CD4-positive, CD25-positive, alpha-beta regulatory T cell (primary cell): Measurements from ENCODE around the gene CLK2. TPM values are rescaled to one million over a fixed set of nuclear protein-coding genes. Genes with fewer than 3 reads are reported as not detected.
A peak's percentile ranks its signal among the peaks of the same experiment; 100 is the strongest.

Source experiments
- ATAC-seq, 2 donors: fragments of 150-1000 bp; cut with Tn5 transposase; one replicate each; pipeline ENCODE4 v1.10.0; 2021; ENCODE audit warnings: low read depth in 2 of 2, moderate number of reproducible peaks in 2 of 2, moderate library complexity in 1 of 2
- DNase-seq, 3 donors: peaks; one replicate each; pipeline versions ENCODE4 v3.0.0 to v3.0.0-alpha.2; 2012 to 2022; ENCODE audit warnings: mixed read lengths in 1 of 3
- H3K27ac ChIP-seq: one replicate; pipeline ENCODE4 v1.7.0; 2013; ENCODE audit warnings: mild to moderate bottlenecking, low read length; ENCODE audit not compliant: insufficient read depth, poor library complexity, severe bottlenecking
- H3K27me3 ChIP-seq: one replicate; pipeline ENCODE4 v1.7.0; 2013; ENCODE audit warnings: low read length; ENCODE audit not compliant: control insufficient read depth, insufficient read depth
- H3K36me3 ChIP-seq: one replicate; pipeline ENCODE4 v1.7.0; 2013; ENCODE audit warnings: mild to moderate bottlenecking, low read length, moderate library complexity; ENCODE audit not compliant: control insufficient read depth, insufficient read depth
- H3K4me1 ChIP-seq: 2 replicates; pipeline ENCODE4 v1.7.0; 2013; ENCODE audit warnings: mild to moderate bottlenecking, low read length; ENCODE audit not compliant: insufficient read depth, control insufficient read depth, poor library complexity, severe bottlenecking
- H3K4me3 ChIP-seq: one replicate; pipeline ENCODE4 v1.7.0; 2013; ENCODE audit warnings: low read depth, mild to moderate bottlenecking, low read length, moderate library complexity
- H3K9me3 ChIP-seq, 2 experiments: 1 replicate in 1 of 2; 2 replicates in 1 of 2; pipeline ENCODE4 v1.7.0; 2013; ENCODE audit warnings: low read length in 2 of 2, mild to moderate bottlenecking in 1 of 2, moderate library complexity in 1 of 2; ENCODE audit not compliant: control insufficient read depth in 2 of 2
- H3K27ac Mint-ChIP-seq, 3 donors: one replicate each; pipeline ENCODE4 v1.8.0; 2020 to 2022; ENCODE audit warnings: mild to moderate bottlenecking in 3 of 3, mixed read lengths in 3 of 3, moderate library complexity in 2 of 3
- H3K27me3 Mint-ChIP-seq: one replicate; pipeline ENCODE4 v1.8.0; 2022; ENCODE audit warnings: mild to moderate bottlenecking, mixed read lengths
- H3K36me3 Mint-ChIP-seq: one replicate; pipeline ENCODE4 v1.8.0; 2020; ENCODE audit warnings: mixed read lengths
- H3K4me1 Mint-ChIP-seq, 4 donors: one replicate each; pipeline ENCODE4 v1.8.0; 2020 to 2022; ENCODE audit warnings: mixed read lengths in 4 of 4, mild to moderate bottlenecking in 1 of 4
- H3K4me3 Mint-ChIP-seq, 4 donors: one replicate each; pipeline ENCODE4 v1.8.0; 2020 to 2022; ENCODE audit warnings: mild to moderate bottlenecking in 4 of 4, mixed read lengths in 4 of 4, moderate library complexity in 3 of 4
- H3K9me3 Mint-ChIP-seq, 7 donors: one replicate each; pipeline ENCODE4 v1.8.0; 2020 to 2022; ENCODE audit warnings: mixed read lengths in 7 of 7, mild to moderate bottlenecking in 3 of 7, moderate library complexity in 2 of 7
- polyA plus RNA-seq, 4 donors: library from polyadenylated mRNA; unstranded; fragments of 300-500 nt; fragmentation: Illumina TruSeq; gene quantifications; one replicate each; pipeline ENCODE4 v1.2.3, GENCODE V29; 2021
- total RNA-seq: library from RNA; stranded (reverse); gene quantifications from one replicate; pipeline ENCODE4 v1.2.3, GENCODE V29; 2022

CLK2 gene
- total and polyA plus RNA-seq, 5 donors from 2014 or later, result 11.4 to 76.6 (median 16.8) TPM

DNA sequence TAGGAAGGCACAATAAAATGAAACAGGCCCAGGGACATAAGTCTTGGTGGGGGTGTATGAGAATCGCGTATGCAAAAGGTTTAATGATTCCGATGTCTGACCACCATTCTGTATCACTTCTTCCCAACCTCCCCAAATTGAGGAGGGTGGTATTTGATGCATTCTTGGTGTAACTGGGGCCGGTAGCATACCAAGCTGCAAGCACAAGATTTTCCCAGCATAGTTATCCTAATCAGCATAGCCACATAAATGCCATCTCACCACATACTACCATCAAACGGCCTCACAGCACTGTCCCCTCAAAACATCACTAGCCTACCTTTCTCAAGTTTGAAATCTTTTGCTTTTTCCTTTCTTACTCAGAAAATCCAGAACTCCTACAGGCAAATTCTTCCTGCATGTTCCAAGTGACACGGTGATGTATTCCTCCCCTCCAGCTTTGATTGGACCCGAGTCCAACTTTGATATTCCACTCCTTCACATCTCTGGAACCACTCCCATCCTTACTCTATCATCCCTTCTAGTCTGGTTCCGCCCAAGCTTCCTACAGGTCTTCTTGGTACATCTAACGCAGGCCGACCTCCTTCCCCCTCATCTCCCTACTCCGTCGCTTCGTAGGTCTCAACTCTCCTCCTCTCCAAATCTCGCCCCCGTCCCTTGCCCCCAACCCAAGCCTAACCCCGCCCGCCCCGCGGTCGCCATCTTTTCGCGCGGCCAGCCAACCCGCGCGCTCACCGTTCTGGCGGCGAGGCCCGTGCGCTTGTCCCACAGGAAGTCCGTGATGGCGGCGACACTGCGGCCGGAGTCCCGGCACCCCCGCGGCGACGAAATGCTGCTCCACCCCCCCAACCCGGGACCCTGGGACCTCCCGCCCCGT is 600 bp downstream of the CLK2 start:
- no peaks in the 10 kb centered on the region for H3K27me3 ChIP-seq
- Mint-ChIP-seq H3K4me1 (peaks cover 21 to 46% (median 29%) of the 10 kb centered on the region in 4 donors), H3K4me3 (peak overlapping the region; percentile 93 to 99 (median 97)), H3K27me3 (no peaks in the 10 kb centered on the region), H3K27ac (peak overlapping the region; percentile 94 to 98 (median 97)), H3K9me3 (no peaks in the 10 kb centered on the region), H3K36me3 (peaks cover 24% of the 10 kb centered on the region)
- H3K27ac ChIP-seq, result peak overlapping the region; percentile 93
- ATAC-seq (peak; percentile 14 to 15), DNase-seq (no peak)
- no peaks in the 10 kb centered on the region for H3K9me3 ChIP-seq
- peak overlapping the region; percentile 94 for H3K4me3 ChIP-seq
- H3K4me1 ChIP-seq, result peaks cover 35% of the 10 kb centered on the region
- peaks cover 28% of the 10 kb centered on the region for H3K36me3 ChIP-seq

GRCh38 chr1:155269381-155269780 is 3.9 kb downstream of the CLK2 start:
- no peak overlapping the region for H3K27ac Mint-ChIP-seq
- H3K4me1 ChIP-seq, result peaks cover 20% of the 10 kb centered on the region

GRCh38 chr1:155268630-155269029 is 4.7 kb downstream of the CLK2 start:
- H3K9me3 Mint-ChIP-seq, result no peaks in the 10 kb centered on the region
- no peak for ATAC-seq
- Histone ChIP-seq H3K27ac (no peak overlapping the region), H3K36me3 (peaks cover 62% of the 10 kb centered on the region), H3K9me3 (no peaks in the 10 kb centered on the region), H3K27me3 (no peaks in the 10 kb centered on the region), H3K4me3 (no peak overlapping the region), H3K4me1 (peaks cover 16% of the 10 kb centered on the region)
- H3K27ac Mint-ChIP-seq, result no peak overlapping the region
- no peak overlapping the region for H3K4me3 Mint-ChIP-seq
- DNase-seq, result no peak
- peaks cover 12 to 29% (median 17%) of the 10 kb centered on the region in 4 donors for H3K4me1 Mint-ChIP-seq
- no peaks in the 10 kb centered on the region for H3K27me3 Mint-ChIP-seq
- H3K36me3 Mint-ChIP-seq, result peaks cover 50% of the 10 kb centered on the region

More at GRCh38 chr1:155269381-155269780, 3.9 kb downstream of the CLK2 start:
- H3K4me1 Mint-ChIP-seq, result peaks cover 12 to 32% (median 20%) of the 10 kb centered on the region in 4 donors
- Histone ChIP-seq H3K36me3 (peaks cover 57% of the 10 kb centered on the region), H3K27me3 (no peaks in the 10 kb centered on the region), H3K4me3 (no peak overlapping the region), H3K9me3 (no peaks in the 10 kb centered on the region), H3K27ac (no peak overlapping the region)
- H3K27me3 Mint-ChIP-seq, result no peaks in the 10 kb centered on the region
- H3K9me3 Mint-ChIP-seq, result no peaks in the 10 kb centered on the region
- H3K4me3 Mint-ChIP-seq, result peak overlapping the region in 2 of 4 donors; percentile 24 to 74
- H3K36me3 Mint-ChIP-seq, result peaks cover 46% of the 10 kb centered on the region
- DNase-seq (no peak), ATAC-seq (no peak)

DNA sequence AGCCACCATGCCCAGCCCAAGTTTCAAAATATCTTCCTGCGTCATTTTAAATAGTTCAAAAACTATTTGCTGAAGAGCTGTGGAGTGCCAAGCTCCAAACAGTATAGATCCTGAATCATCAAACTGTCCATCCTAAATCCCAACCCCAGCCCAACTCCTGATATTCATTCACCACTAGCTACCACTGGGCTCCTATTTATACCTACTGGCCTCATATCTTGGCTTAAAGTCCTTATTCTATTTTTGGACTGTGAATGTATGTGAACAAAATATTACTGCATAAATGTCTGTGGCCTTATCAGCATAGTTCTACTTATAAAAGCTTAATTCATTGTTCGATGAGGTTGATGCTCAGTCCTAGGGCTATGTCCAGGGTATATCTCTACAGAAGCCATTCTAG is 5.9 kb downstream of the CLK2 start:
- no peak overlapping the region for H3K27ac Mint-ChIP-seq

DNA sequence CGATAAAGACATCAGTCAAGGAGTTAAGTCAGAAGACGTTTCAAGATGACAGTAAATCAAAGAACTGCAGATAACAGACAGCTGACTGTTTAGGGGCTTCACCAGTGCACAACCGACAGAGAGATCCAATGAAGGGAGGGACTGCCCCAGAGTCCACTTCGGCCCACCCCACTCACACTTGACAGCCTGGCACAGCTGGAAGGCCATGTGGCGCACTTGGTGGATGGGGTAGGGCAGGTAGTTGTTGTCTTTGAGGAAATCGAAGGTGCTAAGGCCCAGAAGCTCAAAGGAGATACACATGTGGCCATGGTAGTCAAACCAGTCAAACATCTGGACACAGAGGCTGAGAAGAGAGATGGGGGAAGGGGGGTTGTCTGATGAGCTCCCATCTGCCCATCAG is 6.8 kb downstream of the CLK2 start:
- Mint-ChIP-seq H3K9me3 (no peaks in the 10 kb centered on the region), H3K27me3 (no peaks in the 10 kb centered on the region), H3K36me3 (peaks cover 60% of the 10 kb centered on the region), H3K4me3 (no peak overlapping the region), H3K27ac (no peak overlapping the region), H3K4me1 (peaks cover 12 to 31% (median 15%) of the 10 kb centered on the region in 4 donors)
- Histone ChIP-seq H3K36me3 (peaks cover 66% of the 10 kb centered on the region), H3K4me1 (peaks cover 9% of the 10 kb centered on the region), H3K9me3 (no peaks in the 10 kb centered on the region), H3K4me3 (no peak overlapping the region), H3K27me3 (no peaks in the 10 kb centered on the region), H3K27ac (no peak overlapping the region)
- ATAC-seq (no peak), DNase-seq (no peak)

More for the DNA sequence above, 5.9 kb downstream of the CLK2 start:
- Histone ChIP-seq H3K27ac (no peak overlapping the region), H3K27me3 (no peaks in the 10 kb centered on the region), H3K9me3 (no peaks in the 10 kb centered on the region), H3K4me1 (peaks cover 13% of the 10 kb centered on the region), H3K4me3 (no peak overlapping the region), H3K36me3 (peaks cover 66% of the 10 kb centered on the region)
- peaks cover 8 to 31% (median 12%) of the 10 kb centered on the region in 4 donors for H3K4me1 Mint-ChIP-seq
- H3K9me3 Mint-ChIP-seq, result no peaks in the 10 kb centered on the region
- peaks cover 58% of the 10 kb centered on the region for H3K36me3 Mint-ChIP-seq
- ATAC-seq (no peak), DNase-seq (no peak)
- no peaks in the 10 kb centered on the region for H3K27me3 Mint-ChIP-seq
- peak overlapping the region in 2 of 4 donors; percentile 58 to 66 for H3K4me3 Mint-ChIP-seq

- peaks cover 49% of the 10 kb centered on the region for H3K36me3 Mint-ChIP-seq
- peak overlapping the region; percentile 5 to 97 (median 45) for H3K27ac Mint-ChIP-seq
- peak overlapping the region; percentile 99 to 100 (median 100) for H3K4me3 Mint-ChIP-seq
- H3K36me3 ChIP-seq, result peaks cover 57% of the 10 kb centered on the region
- peaks cover 11 to 36% (median 24%) of the 10 kb centered on the region in 4 donors for H3K4me1 Mint-ChIP-seq
- DNase-seq (no peak), ATAC-seq (no peak)
- H3K4me1 ChIP-seq, result peaks cover 24% of the 10 kb centered on the region
- H3K27me3 Mint-ChIP-seq, result no peaks in the 10 kb centered on the region
- H3K9me3 Mint-ChIP-seq, result no peaks in the 10 kb centered on the region
- H3K4me3 ChIP-seq, result no peak overlapping the region
- peak overlapping the region; percentile 81 for H3K27ac ChIP-seq
- no peaks in the 10 kb centered on the region for H3K27me3 ChIP-seq
- no peaks in the 10 kb centered on the region for H3K9me3 ChIP-seq
Observed at GRCh38 chr1:155263067-155263466, 10.2 kb downstream of the CLK2 start.

DNA sequence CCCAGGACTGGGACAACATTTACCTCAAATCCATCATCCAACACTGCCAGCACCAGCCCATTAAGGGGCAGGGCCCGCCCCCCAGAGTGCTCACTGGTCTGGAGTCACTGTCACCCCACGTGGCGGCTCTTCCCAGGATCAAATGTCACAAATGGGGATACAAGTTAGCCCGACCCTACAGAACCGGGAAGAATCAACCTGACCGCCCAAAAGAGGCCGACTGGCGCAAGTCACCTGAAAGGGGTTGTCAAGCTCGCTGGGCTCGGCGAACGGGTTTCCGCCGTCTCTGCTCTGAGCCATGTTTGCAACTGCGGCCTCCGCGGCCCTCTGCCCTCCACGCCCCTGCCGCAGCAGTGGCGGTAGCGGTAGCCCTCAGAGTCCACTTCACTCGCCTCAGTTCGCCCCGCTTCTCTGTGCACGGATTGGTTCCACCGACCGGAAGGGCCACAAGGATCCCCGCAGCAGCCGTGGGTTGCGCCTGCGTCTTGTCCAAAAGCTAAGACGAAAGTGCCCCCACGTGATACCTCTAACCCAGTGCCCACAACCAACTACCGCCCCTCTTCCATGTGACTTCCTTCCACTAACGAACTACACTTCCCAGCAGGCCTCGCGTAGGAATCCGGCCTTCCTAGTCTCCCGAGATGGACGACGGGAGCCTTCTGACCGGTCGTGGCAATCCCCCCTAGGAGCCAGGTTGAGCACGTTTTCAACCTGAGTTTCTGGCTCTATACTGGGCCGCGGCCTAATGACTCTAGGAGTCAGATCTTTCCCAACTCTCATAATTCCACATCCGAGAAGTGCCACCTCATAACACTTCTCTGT is 11.2 kb downstream of the CLK2 start, which contains the start of gene SCAMP3:
SCAMP3 (minus strand) TSS at position 509 of the 822 bp plus-strand sequence; CDS start at position 300, 209 bp downstream.
- peak within 1 kb of the TSS; percentile 84 for H3K4me3 ChIP-seq
- peak; percentile 97 to 98 for ATAC-seq
- H3K27me3 ChIP-seq, result no peaks in the 10 kb centered on the region
- no peaks in the 10 kb centered on the region for H3K27me3 Mint-ChIP-seq
- H3K27ac Mint-ChIP-seq, result peak within 1 kb of the TSS; percentile 97 to 99 (median 99)
- H3K27ac ChIP-seq, result peak within 1 kb of the TSS; percentile 81
- H3K4me3 Mint-ChIP-seq, result peak within 1 kb of the TSS; percentile 99 to 100 (median 100)
- peak; percentile 85 to 95 (median 88) for DNase-seq
- H3K4me1 Mint-ChIP-seq, result peaks cover 11 to 41% (median 23%) of the 10 kb centered on the region in 4 donors
- H3K36me3 Mint-ChIP-seq, result peaks cover 47% of the 10 kb centered on the region
- H3K36me3 ChIP-seq, result peaks cover 53% of the 10 kb centered on the region
- no peaks in the 10 kb centered on the region for H3K9me3 ChIP-seq
- peaks cover 24% of the 10 kb centered on the region for H3K4me1 ChIP-seq
- no peaks in the 10 kb centered on the region for H3K9me3 Mint-ChIP-seq
